Suppressor macrophage (primary cell): ENCODE measurements around the gene TCF3.
"Not testable (repeated sequence)": the region's sequence is repeated elsewhere in the genome, so short reads cannot be mapped to it uniquely, and the experiment has no call there.

ENCODE experiments used
- DNase-seq, 4 experiments: peaks; one replicate each; pipeline ENCODE4 v3.0.0-alpha.2; 2020 to 2022
- total RNA-seq, 17 experiments: gene quantifications; one replicate each; lab custom pipeline; 2026; ENCODE audit warnings: mixed read lengths in 6 of 17, inconsistent platforms in 3 of 17; lab: John Stamatoyannopoulos, UW

The TCF3 gene
- 9.2 to 52.7 (median 24.9) reads per million in 17 experiments for total RNA-seq

GRCh38 chr19:1652471-1653299 lies at the start of gene TCF3:
Gene TCF3, minus strand, starts transcription at chr19:1652615. Its CDS starts 2,367 bp downstream, at chr19:1650248.
- peak; percentile 99 to 100 (median 99) for DNase-seq

- DNase-seq = no peak
These were observed 48.6 kb upstream of the TCF3 start for GRCh38 chr19:1700733-1701663.

GRCh38 chr19:1699998-1700732 lies 47.8 kb upstream of the TCF3 start:
- DNase-seq = no peak

- no peak for DNase-seq
These were observed 47.0 kb upstream of the TCF3 start for GRCh38 chr19:1699386-1699785.

- DNase-seq = no peak
These were observed 46.2 kb upstream of the TCF3 start for GRCh38 chr19:1698636-1699035.

GRCh38 chr19:1695481-1695880 lies 43.1 kb upstream of the TCF3 start:
- not testable (repeated sequence) for DNase-seq

- DNase-seq = no peak
These were observed 39.3 kb upstream of the TCF3 start for GRCh38 chr19:1691589-1692290.

- DNase-seq = peak; percentile 38 to 72 (median 50)
These were observed 38.4 kb upstream of the TCF3 start for GRCh38 chr19:1690699-1691307.

- not testable (repeated sequence) for DNase-seq
These were observed 33.4 kb upstream of the TCF3 start for GRCh38 chr19:1685785-1686184.

GRCh38 chr19:1685046-1685445 lies 32.6 kb upstream of the TCF3 start:
- no peak for DNase-seq

GRCh38 chr19:1684573-1684912 lies 32.1 kb upstream of the TCF3 start:
- DNase-seq = no peak

- DNase-seq = no peak
These were observed 31.6 kb upstream of the TCF3 start for GRCh38 chr19:1683869-1684572.

- DNase-seq = no peak
These were observed 28.6 kb upstream of the TCF3 start for GRCh38 chr19:1680976-1681375.

GRCh38 chr19:1678073-1678472 lies 25.7 kb upstream of the TCF3 start:
- no peak for DNase-seq

- DNase-seq = no peak
These were observed 24.2 kb upstream of the TCF3 start for GRCh38 chr19:1676351-1677266.

- no peak for DNase-seq
These were observed 23.4 kb upstream of the TCF3 start for GRCh38 chr19:1675633-1676350.

GRCh38 chr19:1674293-1674679 lies 21.9 kb upstream of the TCF3 start:
- DNase-seq = no peak

GRCh38 chr19:1673645-1674292 lies 21.4 kb upstream of the TCF3 start:
- DNase-seq = no peak
